GM18508 (cell line): Measurements from ENCODE around the gene ANO6.
"Not testable (repeated sequence)": the region's sequence is repeated elsewhere in the genome, so short reads cannot be mapped to it uniquely, and the experiment has no call there.

Experiments used
- ATAC-seq: cut with Tn5 transposase; IDR thresholded peaks from one replicate; pipeline ENCODE4 v1.9.1; 2021; ENCODE audit warnings: moderate number of reproducible peaks; ENCODE audit not compliant: insufficient read depth, unreplicated experiment

Gene ANO6

GRCh38 chr12:45302621-45303369, 86.9 kb downstream of the ANO6 start:
- no peak for ATAC-seq

GRCh38 chr12:45303945-45304344, 88.0 kb downstream of the ANO6 start:
- no peak for ATAC-seq

GRCh38 chr12:45304514-45305178, 88.8 kb downstream of the ANO6 start:
- ATAC-seq, result no peak

GRCh38 chr12:45305907-45306306, 90.0 kb downstream of the ANO6 start:
- no peak for ATAC-seq

GRCh38 chr12:45309836-45310626, 94.1 kb downstream of the ANO6 start:
- ATAC-seq, result no peak

- no peak for ATAC-seq
These were observed 94.7 kb downstream of the ANO6 start for GRCh38 chr12:45310627-45310968.

GRCh38 chr12:45312012-45312411, 96.1 kb downstream of the ANO6 start:
- no peak for ATAC-seq

- no peak for ATAC-seq
These were observed 98.9 kb downstream of the ANO6 start for GRCh38 chr12:45314770-45315169.

GRCh38 chr12:45315462-45315861, 99.6 kb downstream of the ANO6 start:
- ATAC-seq, result no peak

- not testable (repeated sequence) for ATAC-seq
These were observed 101.4 kb downstream of the ANO6 start for GRCh38 chr12:45317261-45317660.

- no peak for ATAC-seq
These were observed 106.9 kb downstream of the ANO6 start for GRCh38 chr12:45322810-45323209.

- ATAC-seq, result no peak
These were observed 108.5 kb downstream of the ANO6 start for GRCh38 chr12:45324391-45324790.

GRCh38 chr12:45326358-45326975, 110.6 kb downstream of the ANO6 start:
- ATAC-seq, result no peak

- ATAC-seq, result no peak
These were observed 112.0 kb downstream of the ANO6 start for GRCh38 chr12:45327823-45328383.

- ATAC-seq, result no peak
These were observed 113.3 kb downstream of the ANO6 start for GRCh38 chr12:45329238-45329637.

- ATAC-seq, result no peak
These were observed 113.8 kb downstream of the ANO6 start for GRCh38 chr12:45329702-45330101.

- no peak for ATAC-seq
These were observed 115.7 kb downstream of the ANO6 start for GRCh38 chr12:45331552-45331951.

GRCh38 chr12:45334396-45334795, 118.5 kb downstream of the ANO6 start:
- ATAC-seq, result no peak

- ATAC-seq, result no peak
These were observed 120.4 kb downstream of the ANO6 start for GRCh38 chr12:45336331-45336730.

GRCh38 chr12:45336762-45337596, 121.1 kb downstream of the ANO6 start:
- ATAC-seq, result no peak
